ENCODE measurements around the gene KIF3B. TPM values are rescaled to one million over a fixed set of nuclear protein-coding genes. Genes with fewer than 3 reads are reported as not detected.

Gene KIF3B
- total and polyA plus RNA-seq, 2 of the 13 experiments (the other 11 are each of a cell fraction or from before 2014, with no cell fraction given): 23.6 to 28.8 TPM

DNA sequence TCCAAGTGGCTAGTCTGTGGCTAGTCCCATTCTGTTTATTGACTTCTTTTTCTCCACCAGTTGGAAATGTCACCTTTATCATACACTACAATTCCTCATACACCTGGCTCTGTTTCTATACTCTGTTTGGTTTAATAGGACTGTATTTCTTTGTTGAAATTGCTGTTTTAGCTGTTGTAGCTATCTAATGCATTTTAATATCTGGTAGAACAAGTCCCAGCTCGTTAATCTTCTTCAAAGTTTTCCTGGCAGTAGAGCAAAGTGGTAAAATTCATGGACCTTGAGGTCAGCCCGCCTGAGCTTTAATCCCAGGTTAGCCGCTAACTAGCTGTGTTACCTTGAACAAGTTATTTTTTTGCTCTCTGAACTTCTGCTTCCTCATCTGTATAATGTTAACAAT lies 70.8 kb downstream of the KIF3B start (continued):
- TF ChIP-seq ZNF607 (CRISPR knock-in tag; IDR thresholded peaks at IDR 0.05; ENCODE audit: borderline replicate concordance): peak; percentile 55; the same call in 1 of the 2 replicates
- no peak; the same call in 1 of the 2 replicates for TF ChIP-seq ELF3 (CRISPR knock-in tag; IDR thresholded peaks at IDR 0.05)
- TF ChIP-seq REPIN1 (CRISPR knock-in tag; IDR thresholded peaks at IDR 0.05; ENCODE audit: borderline replicate concordance, low read depth): no peak
- TF ChIP-seq RARA (CRISPR knock-in tag; IDR thresholded peaks at IDR 0.05): peak; percentile 48; the same call in 1 of the 2 replicates
- TF ChIP-seq PITX1 (CRISPR knock-in tag; IDR thresholded peaks at IDR 0.05): peak; percentile 68; the same call in 1 of the 2 replicates
- TF ChIP-seq ZMYM3 (CRISPR knock-in tag; IDR thresholded peaks at IDR 0.05): peak; percentile 49; the same call in 1 of the 2 replicates
- TF ChIP-seq ZNF101 (CRISPR knock-in tag; IDR thresholded peaks at IDR 0.05; ENCODE audit: borderline replicate concordance, low read depth): no peak
- TF ChIP-seq RCOR2 (CRISPR knock-in tag; IDR thresholded peaks at IDR 0.05): peak; percentile 71
- TF ChIP-seq, protein P1, sequence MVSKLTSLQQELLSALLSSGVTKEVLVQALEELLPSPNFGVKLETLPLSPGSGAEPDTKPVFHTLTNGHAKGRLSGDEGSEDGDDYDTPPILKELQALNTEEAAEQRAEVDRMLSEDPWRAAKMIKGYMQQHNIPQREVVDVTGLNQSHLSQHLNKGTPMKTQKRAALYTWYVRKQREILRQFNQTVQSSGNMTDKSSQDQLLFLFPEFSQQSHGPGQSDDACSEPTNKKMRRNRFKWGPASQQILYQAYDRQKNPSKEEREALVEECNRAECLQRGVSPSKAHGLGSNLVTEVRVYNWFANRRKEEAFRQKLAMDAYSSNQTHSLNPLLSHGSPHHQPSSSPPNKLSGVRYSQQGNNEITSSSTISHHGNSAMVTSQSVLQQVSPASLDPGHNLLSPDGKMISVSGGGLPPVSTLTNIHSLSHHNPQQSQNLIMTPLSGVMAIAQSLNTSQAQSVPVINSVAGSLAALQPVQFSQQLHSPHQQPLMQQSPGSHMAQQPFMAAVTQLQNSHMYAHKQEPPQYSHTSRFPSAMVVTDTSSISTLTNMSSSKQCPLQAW (CRISPR knock-in tag; IDR thresholded peaks at IDR 0.05): peak; percentile 32; the same call in 1 of the 2 replicates

DNA sequence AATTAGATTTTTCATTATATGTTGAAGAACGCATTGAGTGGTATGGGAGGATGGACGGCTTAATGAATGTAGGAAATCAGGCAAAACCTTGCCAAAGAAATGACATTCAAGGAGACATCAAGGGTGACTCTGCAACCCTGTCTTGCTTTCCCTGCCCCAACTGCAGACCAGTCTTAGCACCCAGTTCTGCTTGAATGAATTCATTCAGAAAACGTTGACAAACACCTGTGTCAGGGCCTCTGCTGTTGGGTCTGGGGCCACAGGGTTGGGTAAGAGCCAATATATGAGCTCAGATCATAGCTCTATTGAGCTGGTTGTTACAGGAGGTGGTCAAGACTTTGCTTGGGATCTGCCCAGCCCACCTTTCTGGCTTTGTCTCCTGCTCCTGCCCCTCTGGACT lies 73.0 kb downstream of the KIF3B start:
- H2AFZ ChIP-seq (ENCODE audit: low read length): no peak overlapping the region
- H3K27ac ChIP-seq (ENCODE audit: extremely low read length, insufficient read depth, low read length): no peak overlapping the region
- no peak overlapping the region for H3K4me2 ChIP-seq (ENCODE audit: low read depth, low read length)
- in situ Hi-C loops (cut with HindIII; ENCODE audit: extremely low pct_ligation_motif_present, low pct_unique_long_range_greater_than_20kb) (no loop called here), intact Hi-C loops (cut with micrococcal nuclease; ENCODE audit: unreplicated experiment) (no loop called here)
- FAIRE-seq (no peak), ATAC-seq (no peak), DNase-seq (ENCODE audit: low spot score) (no peak)
- ChIA-PET CTCF (ENCODE audit: low intra/inter-chr PET ratio, low total read pairs) (no interaction called here), POLR2A (interaction anchor here (0.9 kb wide), 1 partner anchor 10 kb away, joined by 3 read pairs; no protein-coding TSS in a partner anchor)
- no peaks in the 10 kb centered on the region for H3K27me3 ChIP-seq (ENCODE audit: control insufficient read depth in 1 of 2, insufficient read depth in 2 of 2, low read length in 2 of 2)
- H3K36me3 ChIP-seq (replicated peaks in 1 of 2; ENCODE audit: control insufficient read depth in 1 of 2, insufficient read depth in 2 of 2, low read length in 2 of 2): no peaks in the 10 kb centered on the region
- no TSS peak for BruUV-seq (replicated peaks)
- H3K4me3 ChIP-seq (replicated peaks in 1 of 3; ENCODE audit: insufficient read depth in 1 of 3, low read depth in 2 of 3, low read length in 3 of 3): no peak overlapping the region
- WGBS (ENCODE audit: low lambda C conversion rate): 63% methylated on average over 3 of the region's 3 CpGs
- H3K9ac ChIP-seq (ENCODE audit: insufficient read depth, low read depth, low read length): no peak overlapping the region
- H3K4me1 ChIP-seq (ENCODE audit: insufficient read depth, low read length): peaks cover 51% of the 10 kb centered on the region
- no peaks in the 10 kb centered on the region for H3K79me2 ChIP-seq (ENCODE audit: insufficient read depth, low read length)
- no peaks in the 10 kb centered on the region for H4K20me1 ChIP-seq (ENCODE audit: insufficient read depth, low read length)
- H3K9me3 ChIP-seq (ENCODE audit: low read length): no peaks in the 10 kb centered on the region
- TF ChIP-seq HNF4A (CRISPR knock-in tag; IDR thresholded peaks at IDR 0.05) (no peak), TOPORS (CRISPR knock-in tag; IDR thresholded peaks at IDR 0.05) (no peak)
- TF ChIP-seq, protein P2, sequence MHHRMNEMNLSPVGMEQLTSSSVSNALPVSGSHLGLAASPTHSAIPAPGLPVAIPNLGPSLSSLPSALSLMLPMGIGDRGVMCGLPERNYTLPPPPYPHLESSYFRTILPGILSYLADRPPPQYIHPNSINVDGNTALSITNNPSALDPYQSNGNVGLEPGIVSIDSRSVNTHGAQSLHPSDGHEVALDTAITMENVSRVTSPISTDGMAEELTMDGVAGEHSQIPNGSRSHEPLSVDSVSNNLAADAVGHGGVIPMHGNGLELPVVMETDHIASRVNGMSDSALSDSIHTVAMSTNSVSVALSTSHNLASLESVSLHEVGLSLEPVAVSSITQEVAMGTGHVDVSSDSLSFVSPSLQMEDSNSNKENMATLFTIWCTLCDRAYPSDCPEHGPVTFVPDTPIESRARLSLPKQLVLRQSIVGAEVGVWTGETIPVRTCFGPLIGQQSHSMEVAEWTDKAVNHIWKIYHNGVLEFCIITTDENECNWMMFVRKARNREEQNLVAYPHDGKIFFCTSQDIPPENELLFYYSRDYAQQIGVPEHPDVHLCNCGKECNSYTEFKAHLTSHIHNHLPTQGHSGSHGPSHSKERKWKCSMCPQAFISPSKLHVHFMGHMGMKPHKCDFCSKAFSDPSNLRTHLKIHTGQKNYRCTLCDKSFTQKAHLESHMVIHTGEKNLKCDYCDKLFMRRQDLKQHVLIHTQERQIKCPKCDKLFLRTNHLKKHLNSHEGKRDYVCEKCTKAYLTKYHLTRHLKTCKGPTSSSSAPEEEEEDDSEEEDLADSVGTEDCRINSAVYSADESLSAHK (CRISPR knock-in tag; IDR thresholded peaks at IDR 0.05; ENCODE audit: borderline replicate concordance): no peak
- TF ChIP-seq, protein P3, sequence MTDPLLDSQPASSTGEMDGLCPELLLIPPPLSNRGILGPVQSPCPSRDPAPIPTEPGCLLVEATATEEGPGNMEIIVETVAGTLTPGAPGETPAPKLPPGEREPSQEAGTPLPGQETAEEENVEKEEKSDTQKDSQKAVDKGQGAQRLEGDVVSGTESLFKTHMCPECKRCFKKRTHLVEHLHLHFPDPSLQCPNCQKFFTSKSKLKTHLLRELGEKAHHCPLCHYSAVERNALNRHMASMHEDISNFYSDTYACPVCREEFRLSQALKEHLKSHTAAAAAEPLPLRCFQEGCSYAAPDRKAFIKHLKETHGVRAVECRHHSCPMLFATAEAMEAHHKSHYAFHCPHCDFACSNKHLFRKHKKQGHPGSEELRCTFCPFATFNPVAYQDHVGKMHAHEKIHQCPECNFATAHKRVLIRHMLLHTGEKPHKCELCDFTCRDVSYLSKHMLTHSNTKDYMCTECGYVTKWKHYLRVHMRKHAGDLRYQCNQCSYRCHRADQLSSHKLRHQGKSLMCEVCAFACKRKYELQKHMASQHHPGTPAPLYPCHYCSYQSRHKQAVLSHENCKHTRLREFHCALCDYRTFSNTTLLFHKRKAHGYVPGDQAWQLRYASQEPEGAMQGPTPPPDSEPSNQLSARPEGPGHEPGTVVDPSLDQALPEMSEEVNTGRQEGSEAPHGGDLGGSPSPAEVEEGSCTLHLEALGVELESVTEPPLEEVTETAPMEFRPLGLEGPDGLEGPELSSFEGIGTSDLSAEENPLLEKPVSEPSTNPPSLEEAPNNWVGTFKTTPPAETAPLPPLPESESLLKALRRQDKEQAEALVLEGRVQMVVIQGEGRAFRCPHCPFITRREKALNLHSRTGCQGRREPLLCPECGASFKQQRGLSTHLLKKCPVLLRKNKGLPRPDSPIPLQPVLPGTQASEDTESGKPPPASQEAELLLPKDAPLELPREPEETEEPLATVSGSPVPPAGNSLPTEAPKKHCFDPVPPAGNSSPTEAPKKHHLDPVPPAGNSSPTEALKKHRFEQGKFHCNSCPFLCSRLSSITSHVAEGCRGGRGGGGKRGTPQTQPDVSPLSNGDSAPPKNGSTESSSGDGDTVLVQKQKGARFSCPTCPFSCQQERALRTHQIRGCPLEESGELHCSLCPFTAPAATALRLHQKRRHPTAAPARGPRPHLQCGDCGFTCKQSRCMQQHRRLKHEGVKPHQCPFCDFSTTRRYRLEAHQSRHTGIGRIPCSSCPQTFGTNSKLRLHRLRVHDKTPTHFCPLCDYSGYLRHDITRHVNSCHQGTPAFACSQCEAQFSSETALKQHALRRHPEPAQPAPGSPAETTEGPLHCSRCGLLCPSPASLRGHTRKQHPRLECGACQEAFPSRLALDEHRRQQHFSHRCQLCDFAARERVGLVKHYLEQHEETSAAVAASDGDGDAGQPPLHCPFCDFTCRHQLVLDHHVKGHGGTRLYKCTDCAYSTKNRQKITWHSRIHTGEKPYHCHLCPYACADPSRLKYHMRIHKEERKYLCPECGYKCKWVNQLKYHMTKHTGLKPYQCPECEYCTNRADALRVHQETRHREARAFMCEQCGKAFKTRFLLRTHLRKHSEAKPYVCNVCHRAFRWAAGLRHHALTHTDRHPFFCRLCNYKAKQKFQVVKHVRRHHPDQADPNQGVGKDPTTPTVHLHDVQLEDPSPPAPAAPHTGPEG (CRISPR knock-in tag; IDR thresholded peaks at IDR 0.05): no peak
